NCI-H1048 (cell line): ENCODE results near the gene NEGR1.

Experiments used
- DNase-seq: peaks from one replicate; lab custom pipeline; 2025; lab: John Stamatoyannopoulos, UW

The NEGR1 gene

DNA sequence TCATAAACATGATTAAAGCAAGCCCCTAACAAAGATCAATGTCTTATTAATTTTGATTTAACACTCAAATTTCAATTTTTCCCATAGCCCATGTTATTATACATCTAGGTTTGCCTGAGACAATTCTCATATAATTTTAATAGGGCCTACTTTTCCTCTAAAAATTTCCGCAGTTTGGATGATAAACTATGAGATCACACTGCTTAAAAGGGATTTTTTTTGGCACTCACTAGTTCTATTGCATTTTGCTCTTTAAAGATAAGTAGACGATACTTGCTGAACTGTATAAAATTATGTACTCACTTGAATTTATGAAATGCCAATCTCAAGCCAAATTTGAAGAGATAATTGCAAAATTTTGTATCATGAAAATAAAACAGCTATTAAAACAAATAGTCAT, 721.1 kb downstream of the NEGR1 start:
- DNase-seq: no peak

DNA sequence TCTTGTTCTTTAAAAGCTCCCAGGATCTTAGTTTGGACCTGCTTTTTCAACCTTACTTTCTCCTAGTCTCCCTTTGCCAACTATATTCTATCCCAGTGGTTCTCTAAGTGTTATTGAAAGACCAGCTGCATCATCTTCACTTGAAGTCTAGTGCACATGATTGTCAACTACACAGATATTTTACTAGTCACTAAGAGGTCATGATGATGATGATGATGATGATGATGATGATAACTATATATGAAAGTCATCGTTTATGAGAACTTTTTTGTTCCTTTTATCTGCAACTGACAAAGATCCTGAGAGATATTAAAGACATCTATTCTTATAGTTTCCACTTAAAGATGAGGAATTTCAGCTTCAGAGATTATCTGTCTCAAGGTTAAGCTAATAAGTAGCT, 722.5 kb downstream of the NEGR1 start:
- no peak for DNase-seq

DNA sequence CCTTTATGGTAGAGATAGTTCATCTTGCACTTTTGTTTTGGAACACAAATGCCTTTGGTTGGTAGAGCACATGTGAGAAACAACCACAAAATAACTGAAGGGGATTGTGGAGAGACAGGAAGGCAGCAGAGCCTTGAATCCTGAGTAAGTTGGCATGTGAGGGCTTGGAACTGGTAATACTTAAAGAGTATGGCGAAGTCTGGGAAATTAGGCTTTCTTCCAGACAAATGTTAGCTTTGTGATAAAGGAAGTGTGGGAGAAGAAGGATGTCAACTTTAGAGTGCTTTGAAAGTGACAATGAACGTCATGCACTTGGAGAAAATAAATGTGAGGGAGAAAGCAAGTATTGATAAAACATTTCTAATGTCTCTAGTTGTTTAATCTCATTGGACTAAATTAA, 725.2 kb downstream of the NEGR1 start:
- no peak for DNase-seq

DNA sequence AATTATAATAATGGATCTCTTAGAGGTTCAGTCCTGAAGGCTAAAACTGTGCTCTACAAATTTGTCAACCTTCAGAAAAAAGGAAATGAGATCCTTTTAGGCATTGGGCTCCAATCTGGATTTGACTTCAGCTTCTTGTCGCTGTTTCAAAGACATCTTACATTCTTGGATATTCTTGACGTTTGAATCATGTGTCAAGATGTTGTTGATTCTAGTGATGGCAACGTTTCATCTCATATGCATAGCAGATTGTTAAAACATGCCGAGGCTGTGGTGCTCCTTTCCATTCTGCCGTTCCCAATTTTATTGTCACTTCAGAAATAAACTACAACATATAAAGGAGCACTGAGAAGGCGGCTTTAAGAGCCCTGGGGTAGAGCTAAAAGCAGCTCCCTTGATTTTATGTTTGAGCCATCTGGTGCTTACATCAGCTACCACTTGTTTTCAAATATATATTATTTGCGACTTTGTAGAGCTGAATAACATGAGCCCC, 733.9 kb downstream of the NEGR1 start:
- no peak for DNase-seq

DNA sequence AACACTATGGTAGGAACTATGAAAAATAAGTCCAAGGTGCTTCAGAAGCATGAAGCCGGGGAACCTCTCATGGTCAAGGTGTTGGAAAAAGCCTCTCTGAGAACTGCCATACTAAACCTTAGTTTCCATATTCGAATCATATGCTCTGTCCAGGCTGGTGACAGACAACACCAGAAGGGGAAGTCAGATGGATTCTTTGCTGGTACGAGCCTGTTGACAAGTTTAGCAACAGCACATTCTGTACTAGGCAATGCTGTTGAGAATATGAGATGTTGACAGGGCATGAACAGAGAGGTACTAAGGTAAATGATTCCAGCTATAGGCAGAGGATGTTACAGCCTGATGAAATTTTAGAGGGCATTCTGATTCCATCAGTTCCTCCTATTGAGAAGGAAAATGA, 740.2 kb downstream of the NEGR1 start:
- no peak for DNase-seq

DNA sequence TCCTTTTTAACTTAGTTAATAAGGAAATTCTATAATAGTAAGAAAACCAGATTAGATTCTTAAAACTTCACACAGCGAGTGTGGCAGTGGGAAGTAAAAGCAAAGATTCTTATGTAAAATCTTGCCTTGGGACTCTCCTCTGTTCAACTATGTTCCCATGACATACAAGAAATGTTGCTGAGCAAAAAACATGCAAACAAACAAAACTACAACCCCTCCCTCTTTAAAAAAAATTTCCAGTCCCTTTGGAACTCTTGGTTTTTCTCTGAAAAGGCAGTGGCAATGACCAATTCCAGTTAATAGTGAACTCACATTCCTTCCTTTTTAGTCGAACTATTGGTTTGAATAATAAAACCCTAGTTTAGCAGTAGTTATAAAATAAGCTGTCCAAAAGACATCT, 748.4 kb downstream of the NEGR1 start:
- DNase-seq: no peak

DNA sequence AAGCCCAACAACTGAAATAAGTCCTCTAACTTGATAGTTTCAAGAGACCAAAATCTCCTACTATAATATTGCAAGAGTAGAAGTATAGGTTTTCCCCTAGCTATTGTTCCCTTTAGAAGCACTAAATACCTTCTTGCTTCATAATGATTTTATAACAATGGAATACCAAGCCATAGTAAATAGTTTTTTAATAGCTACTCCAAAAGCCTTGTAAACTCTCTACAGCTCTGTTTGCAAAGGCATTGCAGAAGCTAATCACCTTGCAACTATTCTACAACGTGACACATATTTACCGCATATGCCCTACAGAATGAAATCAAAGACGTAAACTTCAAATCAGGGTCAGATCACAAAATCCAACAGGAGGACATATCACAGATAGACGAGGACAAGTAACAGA, 750.0 kb downstream of the NEGR1 start:
- no peak for DNase-seq

DNA sequence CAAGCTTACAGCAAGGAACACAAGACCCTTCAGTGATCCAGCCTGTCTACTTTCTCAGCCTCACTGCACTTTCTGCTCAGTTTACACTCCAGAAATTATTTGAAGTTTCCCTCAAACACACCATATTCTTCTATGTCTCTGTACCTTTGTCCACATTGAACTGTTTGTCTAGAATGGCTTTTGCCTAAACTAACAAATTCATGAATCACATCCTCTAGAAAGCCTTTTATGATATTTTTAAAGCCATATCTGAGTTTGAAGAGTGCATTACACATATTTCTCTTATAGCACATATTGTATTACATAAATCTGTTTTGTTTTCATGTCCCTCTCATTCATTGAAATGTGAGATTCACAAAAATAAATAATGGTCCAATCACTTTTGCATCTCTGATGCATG, 755.5 kb downstream of the NEGR1 start:
- no peak for DNase-seq

DNA sequence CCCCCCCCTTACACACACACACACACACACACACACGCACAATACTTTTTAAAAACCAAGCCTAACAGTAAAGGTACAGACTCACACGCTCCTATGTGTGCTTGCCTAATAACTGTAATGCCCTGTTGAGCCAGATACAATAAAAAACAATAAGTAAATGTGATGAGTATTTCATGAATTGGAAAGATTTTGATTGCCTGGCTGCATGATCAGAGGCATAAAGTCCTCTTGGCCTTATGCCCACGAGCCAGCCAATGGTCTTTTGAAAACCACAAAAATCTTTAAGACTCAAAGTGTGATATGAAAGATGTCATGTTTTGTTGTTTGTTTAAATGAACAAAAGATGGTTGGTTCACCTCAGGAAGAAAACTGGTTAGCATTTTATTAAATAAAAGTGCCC, 759.6 kb downstream of the NEGR1 start:
- no peak for DNase-seq

DNA sequence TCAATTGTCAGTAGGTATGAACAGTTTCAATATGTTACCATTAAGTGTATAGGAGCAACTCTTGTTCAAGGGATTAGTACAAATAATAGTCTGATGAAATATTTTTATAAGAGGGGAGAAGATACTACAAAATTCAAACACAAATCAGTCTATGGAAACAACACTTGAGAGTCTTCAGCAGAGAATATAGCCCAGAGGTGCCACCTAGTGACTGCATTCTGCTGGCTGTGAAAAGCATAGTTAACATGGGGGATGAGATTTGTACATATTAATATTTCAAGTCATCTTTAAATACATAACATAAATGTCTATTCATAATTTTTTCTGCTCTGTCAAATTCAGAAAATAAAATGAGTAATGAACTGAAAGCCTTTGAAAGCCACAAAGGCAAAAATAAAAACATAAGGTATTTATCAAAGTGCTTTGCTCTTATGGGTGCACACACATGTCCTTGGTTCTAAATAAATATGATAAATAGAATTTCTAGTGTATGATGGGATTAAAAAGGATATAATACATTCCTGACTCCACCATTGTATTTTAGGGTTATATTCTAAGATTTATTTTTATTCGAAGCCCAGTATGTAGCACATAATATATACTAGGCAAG, 760.6 kb downstream of the NEGR1 start:
- DNase-seq: no peak

DNA sequence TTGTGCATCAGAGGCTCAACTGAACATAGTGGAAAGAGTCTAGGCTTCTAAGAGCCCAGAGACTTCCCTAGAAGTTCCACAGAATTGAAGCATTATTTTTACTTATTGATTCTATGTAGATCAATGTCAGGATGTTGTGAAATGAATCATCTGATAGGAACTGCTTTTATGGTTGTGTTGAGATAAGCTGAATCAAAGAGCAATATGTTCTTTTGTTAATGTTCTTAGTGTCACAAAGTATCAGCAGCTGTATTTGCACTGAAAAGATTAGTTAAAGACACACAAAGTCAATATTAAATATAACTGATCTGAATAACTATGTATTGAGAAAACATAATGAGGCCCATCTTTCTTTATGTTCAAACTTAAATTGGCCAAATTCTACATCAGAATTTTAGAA, 770.8 kb downstream of the NEGR1 start:
- no peak for DNase-seq

DNA sequence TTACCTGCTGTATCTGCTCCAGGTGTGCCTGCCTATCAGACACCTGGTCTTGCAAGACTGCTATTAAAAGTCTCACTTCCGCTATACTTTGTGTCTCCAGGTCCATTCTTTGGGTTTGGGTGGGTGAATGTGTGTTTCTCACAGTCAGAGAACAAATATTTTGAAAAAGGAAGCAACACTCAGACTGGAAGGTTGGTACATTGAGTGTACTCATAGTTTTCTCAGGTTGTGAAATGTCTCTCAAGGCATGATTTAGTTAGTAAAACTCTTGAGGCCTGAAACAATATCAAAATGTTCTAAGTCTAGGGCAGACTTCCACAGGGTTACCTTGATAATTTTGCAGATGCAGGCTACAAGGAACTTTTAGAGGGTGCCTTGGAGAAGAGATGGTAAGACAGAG, 771.6 kb downstream of the NEGR1 start:
- no peak for DNase-seq

DNA sequence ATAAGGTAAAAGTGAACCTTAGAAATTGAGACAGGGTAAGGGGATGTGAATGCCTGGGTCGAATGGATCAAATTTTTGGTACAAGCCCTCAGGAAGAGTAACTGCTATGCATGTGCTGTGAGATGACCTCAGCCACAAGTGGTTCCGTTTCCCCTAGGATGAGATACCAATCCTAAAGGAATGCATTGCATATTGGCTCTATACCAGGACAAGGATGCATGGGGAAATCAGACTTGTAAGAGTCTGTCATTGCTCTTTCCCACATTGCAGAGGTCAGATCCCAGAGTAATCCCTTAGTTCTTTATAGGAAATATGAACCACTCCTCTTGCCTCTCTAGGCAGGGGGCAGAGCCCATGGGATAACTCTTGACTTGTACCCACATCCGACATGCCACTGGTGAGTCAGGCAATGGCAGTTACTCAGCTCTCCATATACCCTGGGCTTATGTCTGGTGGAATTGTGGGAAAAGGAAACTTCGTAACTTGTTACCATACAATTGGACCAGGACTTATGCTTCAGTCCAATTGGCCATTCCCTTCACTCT, 773.2 kb downstream of the NEGR1 start:
- DNase-seq: no peak

DNA sequence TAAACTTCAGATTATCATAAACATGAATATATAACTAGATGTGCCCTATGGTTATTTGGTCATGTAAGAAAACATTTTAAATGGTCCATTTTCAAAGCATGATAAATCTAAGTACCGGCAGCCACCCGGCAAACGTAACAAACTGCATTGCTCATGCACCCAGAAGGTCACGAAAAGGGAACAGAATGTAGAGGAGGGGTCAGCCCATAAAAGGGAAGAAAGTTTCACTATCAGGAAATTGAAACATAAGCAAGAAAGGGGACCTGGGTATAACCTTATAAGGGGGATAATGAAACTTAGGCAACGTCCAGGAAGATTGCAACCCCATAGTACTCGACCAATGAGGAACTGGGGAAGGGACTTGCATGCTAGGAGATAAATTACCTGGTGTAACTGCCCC, 780.3 kb downstream of the NEGR1 start:
- DNase-seq: no peak

DNA sequence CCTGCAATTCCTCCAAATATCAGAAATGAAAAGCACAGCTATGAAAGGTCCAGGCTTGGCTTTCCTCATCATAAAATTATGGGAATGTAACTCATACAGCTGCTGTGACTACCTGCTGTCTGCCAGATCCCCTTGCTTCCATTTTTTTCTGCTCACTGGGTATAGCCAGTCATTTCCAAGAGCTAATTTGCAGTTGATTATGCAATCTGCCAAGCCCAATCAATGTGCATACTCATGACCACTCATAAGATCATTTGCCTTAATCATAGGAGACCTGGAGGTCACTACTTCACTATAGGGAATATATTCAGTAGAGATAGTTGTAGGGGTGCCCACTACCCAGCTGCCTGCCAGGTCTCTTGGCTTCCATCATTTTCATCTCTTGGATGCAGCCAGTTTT, 783.8 kb downstream of the NEGR1 start:
- no peak for DNase-seq

DNA sequence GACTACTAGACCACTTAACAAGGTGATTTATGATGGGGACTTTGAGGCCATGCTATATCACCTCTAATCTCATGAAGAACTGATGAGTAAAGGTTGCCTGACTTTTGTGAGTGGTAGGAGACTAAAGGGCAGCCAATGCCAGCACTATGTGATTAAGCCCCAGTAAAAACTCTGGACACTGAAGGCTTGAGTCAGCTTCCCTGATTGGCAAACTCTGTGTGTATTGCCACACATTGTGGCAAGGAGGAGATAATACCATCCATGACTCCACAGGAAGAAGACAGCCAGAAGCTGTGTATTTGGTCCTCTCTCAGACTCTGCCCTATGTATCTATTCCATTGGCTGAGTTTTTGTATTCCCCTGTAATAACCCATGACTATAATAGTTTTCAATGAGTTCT, 788.2 kb downstream of the NEGR1 start:
- no peak for DNase-seq

DNA sequence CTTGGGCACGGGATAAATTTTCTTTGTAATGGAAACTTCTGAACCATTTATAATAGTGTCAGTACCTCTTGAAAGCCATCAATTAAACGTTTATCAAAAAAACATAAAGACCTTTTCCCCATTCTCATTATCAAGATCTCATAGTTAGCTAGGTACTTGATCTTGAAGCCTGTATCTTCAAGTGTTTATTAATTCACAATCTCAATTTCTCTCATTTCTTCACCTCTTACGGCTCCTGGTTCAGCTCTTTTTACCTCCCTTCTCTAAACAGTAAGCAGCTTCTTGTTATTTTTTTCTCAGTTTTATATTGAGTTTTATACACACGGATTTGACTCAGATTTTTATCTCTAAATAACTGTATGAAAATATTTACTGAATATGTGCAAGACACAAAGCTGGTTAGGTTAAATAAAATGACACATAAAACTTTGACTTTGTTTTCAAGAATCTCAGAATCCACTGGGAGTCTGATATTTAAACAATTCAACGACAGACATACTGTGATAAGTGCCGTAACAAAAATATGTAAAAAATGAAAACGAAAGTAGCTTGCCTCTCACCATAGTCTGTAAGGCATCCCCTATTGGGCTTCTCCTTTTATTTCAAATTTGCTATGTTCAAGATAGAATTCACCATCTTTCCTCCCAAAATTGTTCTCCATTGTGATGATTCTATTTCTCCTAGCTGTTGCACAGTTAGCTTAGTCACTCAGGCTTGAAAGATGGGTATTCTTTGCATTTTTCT, 789.9 kb downstream of the NEGR1 start:
- no peak for DNase-seq

DNA sequence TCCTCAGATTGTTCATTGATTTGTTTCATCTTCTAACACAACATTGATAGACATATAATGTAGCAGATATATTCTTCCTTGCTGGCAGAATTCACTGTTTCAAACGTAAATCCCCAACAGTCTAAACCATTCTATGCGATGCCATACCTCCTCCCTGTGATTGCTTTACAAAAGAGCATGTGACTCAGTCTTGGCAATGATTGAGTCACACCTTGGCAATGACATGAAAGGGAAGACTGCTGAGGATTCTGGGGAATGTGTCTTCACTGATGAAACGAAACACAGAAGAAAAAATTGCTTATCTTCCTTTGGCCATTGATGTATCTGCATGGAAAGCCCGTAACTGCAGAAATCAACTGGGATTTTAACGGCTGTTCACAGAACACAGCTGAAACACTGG, 791.9 kb downstream of the NEGR1 start:
- DNase-seq: no peak

DNA sequence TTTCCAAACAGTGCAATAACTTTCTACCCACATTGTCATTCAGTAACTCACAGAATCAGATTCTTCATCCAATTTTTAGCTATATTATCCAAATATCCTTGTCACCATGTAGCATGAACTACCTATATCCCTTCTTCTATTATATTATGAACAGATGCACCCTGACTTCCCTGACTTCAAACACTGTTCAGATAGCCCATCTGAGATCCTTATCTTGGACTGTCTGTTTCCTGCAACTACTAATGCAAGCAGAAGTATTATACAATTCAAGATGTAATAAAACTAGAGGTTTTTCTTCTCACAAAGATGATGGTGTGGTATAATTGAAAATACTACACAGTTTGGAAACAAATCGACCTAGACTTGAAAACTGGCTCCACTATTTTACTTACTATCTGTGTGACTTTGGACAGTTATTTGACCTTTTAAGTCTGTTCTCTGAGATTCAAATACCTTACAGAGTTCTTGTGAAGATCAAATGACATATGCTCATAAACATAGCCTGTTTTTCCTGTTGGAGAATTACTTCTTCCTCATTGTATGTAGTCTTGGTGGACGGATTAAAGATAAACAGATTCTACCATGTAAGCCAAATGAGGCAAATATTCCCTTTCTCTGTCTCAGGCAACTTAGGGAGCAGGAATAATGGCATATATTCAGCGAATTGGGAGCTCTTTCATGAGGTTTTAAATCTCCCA, 793.6 kb downstream of the NEGR1 start:
- DNase-seq: no peak

DNA sequence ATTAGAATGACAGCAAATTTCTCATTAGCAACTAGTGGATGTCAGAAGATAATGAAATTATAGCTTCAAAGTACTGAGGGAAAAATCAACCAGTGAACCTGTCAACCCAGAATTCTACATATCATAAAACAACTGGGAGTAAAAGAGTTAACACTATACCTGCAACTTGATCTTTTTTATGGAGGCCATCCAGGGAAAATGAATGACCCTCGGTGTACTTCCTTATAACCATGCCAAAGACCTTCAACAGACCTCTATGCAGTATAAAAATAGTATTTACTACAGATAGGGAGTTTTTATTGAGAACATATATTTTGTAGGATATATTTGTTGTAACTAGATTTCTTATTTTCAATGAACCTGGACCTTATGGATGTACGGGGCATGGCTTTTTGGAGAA, 809.0 kb downstream of the NEGR1 start:
- no peak for DNase-seq

DNA sequence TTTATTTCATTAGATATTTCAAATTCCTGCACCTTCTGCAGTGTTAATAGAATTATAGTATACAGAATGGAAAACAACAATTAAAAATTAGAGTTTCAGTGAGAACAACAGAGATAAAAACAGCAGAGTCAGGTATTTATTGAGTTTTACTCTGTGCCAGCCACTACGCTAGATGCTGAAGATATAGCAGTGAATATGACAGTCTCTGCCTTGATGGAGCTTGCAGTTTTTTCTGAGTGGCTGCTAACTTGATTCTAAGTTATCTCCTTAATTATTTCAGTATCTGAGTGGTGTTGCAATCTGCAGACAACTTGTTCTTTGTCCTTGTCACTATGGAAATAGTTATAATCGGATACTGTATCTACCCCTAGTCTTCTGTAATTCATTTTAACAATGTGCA, 817.2 kb downstream of the NEGR1 start:
- no peak for DNase-seq

DNA sequence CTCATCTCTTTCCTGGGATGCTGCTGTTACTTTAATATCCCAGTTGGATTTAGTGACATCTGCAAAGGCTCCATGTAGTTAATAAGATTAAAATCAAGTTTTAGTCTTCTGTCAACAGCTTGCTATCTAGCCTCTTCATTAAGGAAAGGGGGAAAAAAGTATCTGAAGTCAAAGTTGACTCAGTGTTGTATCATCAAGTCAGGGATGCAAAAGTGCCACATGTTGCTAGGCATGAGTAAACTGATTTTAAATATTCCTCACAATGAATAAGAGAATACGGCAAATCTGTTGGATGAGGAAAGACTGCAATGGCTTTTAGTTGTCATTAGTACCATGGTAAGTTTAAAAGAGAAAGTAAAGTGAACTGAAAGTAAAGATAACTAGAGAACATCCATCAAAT, 818.3 kb downstream of the NEGR1 start:
- no peak for DNase-seq

DNA sequence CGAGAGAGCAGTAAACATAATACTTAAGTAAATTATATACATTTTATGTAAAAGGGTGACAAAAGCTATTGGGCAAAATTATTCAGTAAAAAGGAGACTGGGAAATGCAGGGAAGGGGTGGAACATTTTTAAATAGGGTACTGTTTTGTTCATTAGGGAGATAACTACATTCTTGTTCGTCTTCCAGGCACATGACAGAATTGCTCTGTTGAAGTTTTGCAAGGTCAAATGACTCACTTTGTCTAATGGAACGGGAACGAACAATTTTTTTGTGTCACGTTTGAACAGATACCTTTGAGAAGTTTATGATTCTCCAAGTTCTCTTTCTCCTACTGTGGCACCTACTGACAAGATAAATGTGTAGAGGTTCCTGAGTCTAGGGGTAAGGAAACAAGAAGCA, 819.2 kb downstream of the NEGR1 start:
- no peak for DNase-seq
